Measurements from ENCODE around the gene KLF13.

DNA sequence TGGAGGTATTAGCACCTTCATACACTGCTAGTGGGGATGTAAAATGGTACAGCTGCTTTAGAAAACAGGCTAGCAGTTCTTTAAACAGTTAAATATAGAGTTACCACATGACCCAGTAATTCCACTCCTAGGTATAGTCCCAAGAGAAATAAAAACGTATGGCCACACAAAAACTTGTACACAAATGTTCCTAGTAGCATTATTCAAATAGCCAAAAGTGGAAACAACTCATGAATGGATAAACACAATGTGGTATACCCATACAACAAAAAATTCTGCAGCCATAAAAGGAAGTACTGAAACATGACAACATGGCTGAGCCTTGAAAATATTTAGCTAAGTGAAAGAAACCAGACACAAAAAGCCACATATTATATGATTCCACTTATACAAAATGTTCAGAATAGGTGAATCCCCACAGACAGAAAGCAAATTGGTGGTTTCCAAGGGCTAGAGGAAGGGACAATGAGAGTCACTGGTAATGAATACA, 40.8 kb upstream of the KLF13 start:
- TF ChIP-seq EZH2 (IDR thresholded peaks at IDR 0.05; ENCODE audit: borderline replicate concordance, control insufficient read depth, low read depth, low read length) (no peak), RBBP5 (conservative IDR thresholded peaks at IDR 0.05) (no peak), JUND (IDR thresholded peaks at IDR 0.05; ENCODE audit: low read depth, low read length) (no peak), FOXM1 (IDR thresholded peaks at IDR 0.05; ENCODE audit: low read depth, low read length) (peak; percentile 43; the same call in 1 of the 2 replicates), YY1 (IDR thresholded peaks at IDR 0.05; ENCODE audit: low read depth, low read length) (no peak), RAD21 (IDR thresholded peaks at IDR 0.05; ENCODE audit: insufficient read depth, low read depth, low read length) (no peak)
